Osteocyte (in vitro differentiated cells): ENCODE results near the gene RASSF5. TPM values are rescaled to one million over a fixed set of nuclear protein-coding genes. Genes with fewer than 3 reads are reported as not detected.

Experiments
- DNase-seq: peaks from one replicate; pipeline ENCODE4 v3.0.0; 2021; ENCODE audit warnings: mixed read lengths; ENCODE audit not compliant: unreplicated experiment; ENCODE audit errors: extremely low spot score
- H3K27ac Mint-ChIP-seq: one replicate; pipeline ENCODE4 v1.8.0; 2021; ENCODE audit warnings: mild to moderate bottlenecking, mixed read lengths; ENCODE audit not compliant: unreplicated experiment
- H3K27me3 Mint-ChIP-seq: one replicate; pipeline ENCODE4 v1.8.0; 2021; ENCODE audit warnings: mixed read lengths; ENCODE audit not compliant: unreplicated experiment
- H3K36me3 Mint-ChIP-seq: one replicate; pipeline ENCODE4 v1.8.0; 2021; ENCODE audit warnings: mixed read lengths; ENCODE audit not compliant: unreplicated experiment
- H3K4me1 Mint-ChIP-seq: one replicate; pipeline ENCODE4 v1.8.0; 2021; ENCODE audit warnings: mixed read lengths; ENCODE audit not compliant: unreplicated experiment
- H3K4me3 Mint-ChIP-seq: one replicate; pipeline ENCODE4 v1.8.0; 2021; ENCODE audit warnings: mild to moderate bottlenecking, moderate library complexity, mixed read lengths; ENCODE audit not compliant: unreplicated experiment
- H3K9me3 Mint-ChIP-seq: one replicate; pipeline ENCODE4 v1.8.0; 2021; ENCODE audit warnings: mixed read lengths; ENCODE audit not compliant: unreplicated experiment
- total RNA-seq: library from RNA; stranded (reverse); gene quantifications from 2 replicates; pipeline ENCODE4 v1.2.1, GENCODE V29; 2021
- TF ChIP-seq, protein P1 (sequence below): fragments of 200-600 bp; sonication (generic); IDR thresholded peaks from 2 replicates; pipeline ENCODE4 v1.5.0; 2021; ENCODE audit warnings: antibody characterized with exemption, mild to moderate bottlenecking, moderate library complexity

The RASSF5 gene
- total RNA-seq, 1 donor from 2014 or later: not detected

DNA sequence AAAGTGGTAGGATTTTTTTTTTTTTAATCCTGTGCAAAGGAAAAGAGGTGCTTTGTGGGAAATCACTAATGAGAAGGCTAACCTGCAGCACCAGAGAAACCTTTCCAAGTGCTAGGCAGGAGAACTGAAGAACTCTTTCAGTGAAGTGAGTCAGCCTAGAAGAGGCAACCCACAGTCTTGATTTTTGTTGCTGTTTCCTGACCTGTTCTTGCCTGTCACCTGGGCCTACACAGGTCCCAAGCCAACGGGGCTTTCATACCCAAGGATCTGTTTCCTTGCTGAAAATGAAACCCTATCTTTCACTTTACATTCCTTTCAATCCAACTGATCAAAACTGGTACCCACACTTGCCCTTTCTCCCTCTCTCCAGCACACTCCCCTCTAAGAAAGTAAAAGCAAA, 44.2 kb upstream of the RASSF5 start:
- peaks cover 17% of the 10 kb centered on the region for H3K36me3 Mint-ChIP-seq
- no peak for DNase-seq
- TF ChIP-seq, protein P1, sequence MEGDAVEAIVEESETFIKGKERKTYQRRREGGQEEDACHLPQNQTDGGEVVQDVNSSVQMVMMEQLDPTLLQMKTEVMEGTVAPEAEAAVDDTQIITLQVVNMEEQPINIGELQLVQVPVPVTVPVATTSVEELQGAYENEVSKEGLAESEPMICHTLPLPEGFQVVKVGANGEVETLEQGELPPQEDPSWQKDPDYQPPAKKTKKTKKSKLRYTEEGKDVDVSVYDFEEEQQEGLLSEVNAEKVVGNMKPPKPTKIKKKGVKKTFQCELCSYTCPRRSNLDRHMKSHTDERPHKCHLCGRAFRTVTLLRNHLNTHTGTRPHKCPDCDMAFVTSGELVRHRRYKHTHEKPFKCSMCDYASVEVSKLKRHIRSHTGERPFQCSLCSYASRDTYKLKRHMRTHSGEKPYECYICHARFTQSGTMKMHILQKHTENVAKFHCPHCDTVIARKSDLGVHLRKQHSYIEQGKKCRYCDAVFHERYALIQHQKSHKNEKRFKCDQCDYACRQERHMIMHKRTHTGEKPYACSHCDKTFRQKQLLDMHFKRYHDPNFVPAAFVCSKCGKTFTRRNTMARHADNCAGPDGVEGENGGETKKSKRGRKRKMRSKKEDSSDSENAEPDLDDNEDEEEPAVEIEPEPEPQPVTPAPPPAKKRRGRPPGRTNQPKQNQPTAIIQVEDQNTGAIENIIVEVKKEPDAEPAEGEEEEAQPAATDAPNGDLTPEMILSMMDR: no peak
- H3K27ac Mint-ChIP-seq: no peak overlapping the region
- peaks cover 4% of the 10 kb centered on the region for H3K4me1 Mint-ChIP-seq
- no peaks in the 10 kb centered on the region for H3K9me3 Mint-ChIP-seq
- no peak overlapping the region for H3K4me3 Mint-ChIP-seq
- H3K27me3 Mint-ChIP-seq: no peaks in the 10 kb centered on the region

- Mint-ChIP-seq H3K4me3 (no peak overlapping the region), H3K9me3 (no peaks in the 10 kb centered on the region), H3K27me3 (no peaks in the 10 kb centered on the region), H3K36me3 (peaks cover 10% of the 10 kb centered on the region), H3K27ac (no peak overlapping the region), H3K4me1 (peaks cover 9% of the 10 kb centered on the region)
- TF ChIP-seq, protein P1: no peak
- DNase-seq: no peak
Observed at GRCh38 chr1:206463911-206464310, 43.4 kb upstream of the RASSF5 start.

DNA sequence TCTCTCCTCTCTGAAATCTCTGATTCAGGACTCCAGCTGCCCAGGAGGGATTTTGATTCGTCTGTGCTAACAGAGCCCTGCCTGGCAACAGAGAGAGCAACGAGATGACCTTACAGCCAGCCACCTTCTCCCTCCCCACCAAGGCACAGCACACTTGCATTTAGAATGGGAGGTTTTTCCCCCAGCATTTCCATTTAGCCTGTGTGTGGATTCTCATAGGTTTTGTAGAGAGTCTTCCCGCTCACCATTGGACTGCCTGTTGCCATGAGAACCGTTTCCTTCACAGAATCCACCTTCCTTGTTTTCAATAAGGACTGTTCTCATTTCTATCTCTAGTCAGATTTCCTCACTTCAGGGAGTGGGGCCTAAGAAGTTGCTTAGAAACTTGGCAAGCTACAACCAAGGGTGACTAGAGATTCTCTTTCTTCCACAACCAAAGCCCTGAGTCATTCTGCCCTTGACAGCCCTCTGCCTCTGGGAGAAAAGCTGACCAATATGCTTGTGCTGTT, 42.8 kb upstream of the RASSF5 start:
- peak overlapping the region; percentile 35 for H3K27ac Mint-ChIP-seq
- TF ChIP-seq, protein P1: no peak
- no peaks in the 10 kb centered on the region for H3K9me3 Mint-ChIP-seq
- no peak for DNase-seq
- H3K4me3 Mint-ChIP-seq: no peak overlapping the region
- peaks cover 8% of the 10 kb centered on the region for H3K36me3 Mint-ChIP-seq
- peaks cover 12% of the 10 kb centered on the region for H3K4me1 Mint-ChIP-seq
- H3K27me3 Mint-ChIP-seq: no peaks in the 10 kb centered on the region

DNA sequence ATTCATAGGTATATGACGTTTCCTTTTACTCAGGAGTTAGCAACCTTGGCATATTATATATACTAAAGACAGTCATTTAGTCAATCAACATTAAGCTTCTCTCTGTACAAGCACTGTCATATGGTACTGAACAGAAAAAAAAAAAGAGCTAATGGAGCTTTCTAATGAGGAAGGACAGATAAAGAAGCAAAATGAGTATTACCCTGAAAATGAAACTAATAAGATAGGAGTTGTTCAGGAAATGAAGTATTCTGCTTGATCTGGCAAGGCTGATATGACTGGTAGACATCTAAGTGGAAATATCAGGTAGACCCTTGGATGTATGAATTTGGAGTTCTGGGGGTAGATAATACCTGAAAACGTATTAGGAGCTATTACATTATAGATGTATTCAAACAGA, 41.4 kb upstream of the RASSF5 start:
- Mint-ChIP-seq H3K27ac (no peak overlapping the region), H3K36me3 (peaks cover 8% of the 10 kb centered on the region), H3K4me1 (peaks cover 25% of the 10 kb centered on the region), H3K4me3 (no peak overlapping the region), H3K9me3 (no peaks in the 10 kb centered on the region), H3K27me3 (no peaks in the 10 kb centered on the region)
- DNase-seq: no peak
- TF ChIP-seq, protein P1: no peak

DNA sequence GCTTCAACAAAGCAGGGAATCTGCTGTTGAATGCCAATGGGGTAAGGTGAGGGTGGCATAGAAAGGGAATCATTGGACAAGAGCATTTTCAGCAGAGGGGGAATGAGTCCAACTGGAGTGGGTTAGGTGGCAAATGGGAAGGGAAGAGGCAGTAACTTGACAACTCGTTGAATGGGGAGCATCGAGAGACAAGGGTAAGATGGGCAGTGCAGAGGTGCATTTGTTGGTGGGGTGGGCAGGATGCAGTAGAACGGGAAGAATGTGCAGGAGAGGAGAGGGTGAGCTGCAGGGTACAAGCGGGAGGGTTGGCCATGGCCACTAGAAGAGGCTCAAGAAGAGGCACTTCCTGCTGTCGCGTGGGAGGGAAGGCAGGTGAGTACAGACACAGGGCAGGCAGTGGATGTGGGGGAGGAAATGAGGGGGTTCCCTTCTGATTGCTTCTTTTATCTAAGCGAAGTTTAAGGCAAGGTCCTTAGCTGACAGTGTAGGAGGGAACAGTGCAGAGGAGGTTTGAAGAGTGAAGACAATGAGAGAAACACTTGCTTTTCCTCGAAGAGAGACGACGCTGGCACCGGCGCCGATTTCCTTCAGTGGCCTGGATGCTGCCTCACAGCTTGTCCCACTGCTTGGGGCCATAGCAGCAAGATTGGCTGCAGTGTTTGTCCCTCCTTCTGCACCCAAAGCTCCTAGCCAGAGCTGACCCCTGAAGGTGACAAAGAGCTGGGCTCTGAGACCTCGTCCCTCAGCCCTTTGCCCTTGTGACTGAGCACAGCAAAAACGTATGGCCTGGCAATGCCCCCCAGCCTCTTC, 40.3 kb upstream of the RASSF5 start:
- peaks cover 36% of the 10 kb centered on the region for H3K4me1 Mint-ChIP-seq
- no peaks in the 10 kb centered on the region for H3K9me3 Mint-ChIP-seq
- TF ChIP-seq, protein P1: no peak
- no peaks in the 10 kb centered on the region for H3K27me3 Mint-ChIP-seq
- DNase-seq: no peak
- H3K36me3 Mint-ChIP-seq: peaks cover 6% of the 10 kb centered on the region
- no peak overlapping the region for H3K4me3 Mint-ChIP-seq
- no peak overlapping the region for H3K27ac Mint-ChIP-seq
